ENCODE measurements around the gene COL25A1. TPM values are rescaled to one million over a fixed set of nuclear protein-coding genes. Genes with fewer than 3 reads are reported as not detected.
A peak's percentile ranks its signal among the peaks of the same experiment; 100 is the strongest.

Gene COL25A1
- total and polyA plus RNA-seq, 5 donors from 2014 or later: 0.19 TPM; not detected in 4

GRCh38 chr4:109254845-109255244 lies 47.6 kb downstream of the COL25A1 start:
- no peak for DNase-seq
- Mint-ChIP-seq H3K4me1 (no peaks in the 10 kb centered on the region), H3K9me3 (peaks cover 0 to 2% (median 0%) of the 10 kb centered on the region in 7 donors), H3K27me3 (no peaks in the 10 kb centered on the region), H3K36me3 (no peaks in the 10 kb centered on the region), H3K27ac (no peak overlapping the region), H3K4me3 (no peak overlapping the region)
- Histone ChIP-seq H3K27me3 (ENCODE audit: control insufficient read depth, insufficient read depth, low read length) (no peaks in the 10 kb centered on the region), H3K4me3 (ENCODE audit: low read depth, low read length) (no peak overlapping the region), H3K4me1 (ENCODE audit: control insufficient read depth, insufficient read depth, low read length, poor library complexity, severe bottlenecking) (no peaks in the 10 kb centered on the region), H3K9me3 (ENCODE audit: control insufficient read depth in 2 of 2, low read length in 2 of 2) (no peaks in the 10 kb centered on the region), H3K27ac (ENCODE audit: insufficient read depth, low read length, poor library complexity, severe bottlenecking) (no peak overlapping the region), H3K36me3 (ENCODE audit: control insufficient read depth, insufficient read depth, low read length) (no peaks in the 10 kb centered on the region)
- ATAC-seq (ENCODE audit: low read depth in 2 of 2): no peak

GRCh38 chr4:109251396-109251795 lies 51.1 kb downstream of the COL25A1 start:
- no peaks in the 10 kb centered on the region for H3K9me3 ChIP-seq (ENCODE audit: control insufficient read depth in 2 of 2, low read length in 2 of 2)
- H3K27ac ChIP-seq (ENCODE audit: insufficient read depth, low read length, poor library complexity, severe bottlenecking): no peak overlapping the region
- no peaks in the 10 kb centered on the region for H3K4me1 Mint-ChIP-seq
- H3K4me3 Mint-ChIP-seq: no peak overlapping the region
- no peak for DNase-seq
- peak overlapping the region in 1 of 3 donors; percentile 12 for H3K27ac Mint-ChIP-seq
- H3K9me3 Mint-ChIP-seq: peaks cover 0 to 2% (median 0%) of the 10 kb centered on the region in 7 donors
- no peaks in the 10 kb centered on the region for H3K36me3 ChIP-seq (ENCODE audit: control insufficient read depth, insufficient read depth, low read length)
- no peaks in the 10 kb centered on the region for H3K27me3 Mint-ChIP-seq
- no peaks in the 10 kb centered on the region for H3K36me3 Mint-ChIP-seq
- no peaks in the 10 kb centered on the region for H3K4me1 ChIP-seq (ENCODE audit: control insufficient read depth, insufficient read depth, low read length, poor library complexity, severe bottlenecking)
- no peak overlapping the region for H3K4me3 ChIP-seq (ENCODE audit: low read depth, low read length)
- no peak for ATAC-seq (ENCODE audit: low read depth in 2 of 2)
- no peaks in the 10 kb centered on the region for H3K27me3 ChIP-seq (ENCODE audit: control insufficient read depth, insufficient read depth, low read length)

- H3K27ac ChIP-seq (ENCODE audit: insufficient read depth, low read length, poor library complexity, severe bottlenecking): no peak overlapping the region
- no peaks in the 10 kb centered on the region for H3K4me1 ChIP-seq (ENCODE audit: control insufficient read depth, insufficient read depth, low read length, poor library complexity, severe bottlenecking)
- no peaks in the 10 kb centered on the region for H3K27me3 ChIP-seq (ENCODE audit: control insufficient read depth, insufficient read depth, low read length)
- DNase-seq (no peak), ATAC-seq (ENCODE audit: low read depth in 2 of 2) (no peak)
- Mint-ChIP-seq H3K27ac (no peak overlapping the region), H3K9me3 (peaks cover 0 to 2% (median 0%) of the 10 kb centered on the region in 7 donors), H3K4me1 (no peaks in the 10 kb centered on the region), H3K27me3 (no peaks in the 10 kb centered on the region), H3K4me3 (no peak overlapping the region), H3K36me3 (no peaks in the 10 kb centered on the region)
- H3K4me3 ChIP-seq (ENCODE audit: low read depth, low read length): no peak overlapping the region
- H3K9me3 ChIP-seq (ENCODE audit: control insufficient read depth in 2 of 2, low read length in 2 of 2): no peaks in the 10 kb centered on the region
- no peaks in the 10 kb centered on the region for H3K36me3 ChIP-seq (ENCODE audit: control insufficient read depth, insufficient read depth, low read length)
Measured at GRCh38 chr4:109248322-109248900, 54.0 kb downstream of the COL25A1 start.

- Mint-ChIP-seq H3K4me3 (no peak overlapping the region), H3K9me3 (no peaks in the 10 kb centered on the region), H3K27me3 (peaks cover 4% of the 10 kb centered on the region), H3K4me1 (no peaks in the 10 kb centered on the region), H3K27ac (no peak overlapping the region), H3K36me3 (no peaks in the 10 kb centered on the region)
- Histone ChIP-seq H3K36me3 (ENCODE audit: control insufficient read depth, insufficient read depth, low read length) (no peaks in the 10 kb centered on the region), H3K27ac (ENCODE audit: insufficient read depth, low read length, poor library complexity, severe bottlenecking) (no peak overlapping the region), H3K9me3 (ENCODE audit: control insufficient read depth in 2 of 2, low read length in 2 of 2) (no peaks in the 10 kb centered on the region), H3K4me1 (ENCODE audit: control insufficient read depth, insufficient read depth, low read length, poor library complexity, severe bottlenecking) (no peaks in the 10 kb centered on the region), H3K4me3 (ENCODE audit: low read depth, low read length) (no peak overlapping the region), H3K27me3 (ENCODE audit: control insufficient read depth, insufficient read depth, low read length) (no peaks in the 10 kb centered on the region)
- no peak for DNase-seq
- no peak for ATAC-seq (ENCODE audit: low read depth in 2 of 2)
Measured at GRCh38 chr4:109243871-109244270, 58.6 kb downstream of the COL25A1 start.

GRCh38 chr4:109238746-109239145 lies 63.7 kb downstream of the COL25A1 start:
- Mint-ChIP-seq H3K27me3 (peaks cover 4% of the 10 kb centered on the region), H3K9me3 (peaks cover 0 to 8% (median 0%) of the 10 kb centered on the region in 7 donors), H3K4me1 (no peaks in the 10 kb centered on the region), H3K36me3 (no peaks in the 10 kb centered on the region), H3K4me3 (no peak overlapping the region), H3K27ac (no peak overlapping the region)
- H3K27me3 ChIP-seq (ENCODE audit: control insufficient read depth, insufficient read depth, low read length): no peaks in the 10 kb centered on the region
- ATAC-seq (ENCODE audit: low read depth in 2 of 2): no peak
- no peaks in the 10 kb centered on the region for H3K36me3 ChIP-seq (ENCODE audit: control insufficient read depth, insufficient read depth, low read length)
- no peak overlapping the region for H3K27ac ChIP-seq (ENCODE audit: insufficient read depth, low read length, poor library complexity, severe bottlenecking)
- H3K4me1 ChIP-seq (ENCODE audit: control insufficient read depth, insufficient read depth, low read length, poor library complexity, severe bottlenecking): no peaks in the 10 kb centered on the region
- no peak for DNase-seq
- no peaks in the 10 kb centered on the region for H3K9me3 ChIP-seq (ENCODE audit: control insufficient read depth in 2 of 2, low read length in 2 of 2)
- no peak overlapping the region for H3K4me3 ChIP-seq (ENCODE audit: low read depth, low read length)

GRCh38 chr4:109235683-109236082 lies 66.8 kb downstream of the COL25A1 start:
- Histone ChIP-seq H3K4me3 (ENCODE audit: low read depth, low read length) (no peak overlapping the region), H3K27ac (ENCODE audit: insufficient read depth, low read length, poor library complexity, severe bottlenecking) (no peak overlapping the region), H3K27me3 (ENCODE audit: control insufficient read depth, insufficient read depth, low read length) (no peaks in the 10 kb centered on the region), H3K4me1 (ENCODE audit: control insufficient read depth, insufficient read depth, low read length, poor library complexity, severe bottlenecking) (no peaks in the 10 kb centered on the region), H3K36me3 (ENCODE audit: control insufficient read depth, insufficient read depth, low read length) (no peaks in the 10 kb centered on the region), H3K9me3 (ENCODE audit: control insufficient read depth in 2 of 2, low read length in 2 of 2) (no peaks in the 10 kb centered on the region)
- Mint-ChIP-seq H3K27me3 (no peaks in the 10 kb centered on the region), H3K36me3 (no peaks in the 10 kb centered on the region), H3K9me3 (peaks cover 0 to 8% (median 0%) of the 10 kb centered on the region in 7 donors), H3K4me3 (no peak overlapping the region), H3K4me1 (no peaks in the 10 kb centered on the region), H3K27ac (no peak overlapping the region)
- ATAC-seq (ENCODE audit: low read depth in 2 of 2) (no peak), DNase-seq (no peak)

- H3K27me3 Mint-ChIP-seq: no peaks in the 10 kb centered on the region
- Histone ChIP-seq H3K36me3 (ENCODE audit: control insufficient read depth, insufficient read depth, low read length) (no peaks in the 10 kb centered on the region), H3K27me3 (ENCODE audit: control insufficient read depth, insufficient read depth, low read length) (no peaks in the 10 kb centered on the region), H3K9me3 (ENCODE audit: control insufficient read depth in 2 of 2, low read length in 2 of 2) (no peaks in the 10 kb centered on the region), H3K4me1 (ENCODE audit: control insufficient read depth, insufficient read depth, low read length, poor library complexity, severe bottlenecking) (no peaks in the 10 kb centered on the region), H3K4me3 (ENCODE audit: low read depth, low read length) (no peak overlapping the region), H3K27ac (ENCODE audit: insufficient read depth, low read length, poor library complexity, severe bottlenecking) (no peak overlapping the region)
- ATAC-seq (ENCODE audit: low read depth in 2 of 2) (no peak), DNase-seq (no peak)
- peaks cover 0 to 8% (median 0%) of the 10 kb centered on the region in 7 donors for H3K9me3 Mint-ChIP-seq
- H3K4me3 Mint-ChIP-seq: no peak overlapping the region
- no peaks in the 10 kb centered on the region for H3K4me1 Mint-ChIP-seq
- no peaks in the 10 kb centered on the region for H3K36me3 Mint-ChIP-seq
- no peak overlapping the region for H3K27ac Mint-ChIP-seq
Measured at GRCh38 chr4:109234596-109234995, 67.9 kb downstream of the COL25A1 start.

- Histone ChIP-seq H3K36me3 (ENCODE audit: control insufficient read depth, insufficient read depth, low read length) (no peaks in the 10 kb centered on the region), H3K4me1 (ENCODE audit: control insufficient read depth, insufficient read depth, low read length, poor library complexity, severe bottlenecking) (no peaks in the 10 kb centered on the region), H3K4me3 (ENCODE audit: low read depth, low read length) (no peak overlapping the region), H3K27ac (ENCODE audit: insufficient read depth, low read length, poor library complexity, severe bottlenecking) (no peak overlapping the region), H3K27me3 (ENCODE audit: control insufficient read depth, insufficient read depth, low read length) (no peaks in the 10 kb centered on the region), H3K9me3 (ENCODE audit: control insufficient read depth in 2 of 2, low read length in 2 of 2) (no peaks in the 10 kb centered on the region)
- Mint-ChIP-seq H3K36me3 (no peaks in the 10 kb centered on the region), H3K4me1 (no peaks in the 10 kb centered on the region), H3K4me3 (no peak overlapping the region), H3K9me3 (peaks cover 0 to 8% (median 0%) of the 10 kb centered on the region in 7 donors), H3K27me3 (no peaks in the 10 kb centered on the region), H3K27ac (no peak overlapping the region)
- DNase-seq: no peak
- ATAC-seq (ENCODE audit: low read depth in 2 of 2): no peak
Measured at GRCh38 chr4:109233570-109233969, 68.9 kb downstream of the COL25A1 start.

All from CD4-positive, CD25-positive, alpha-beta regulatory T cell (primary cell).